Lower leg skin (tissue), 3 donors: ENCODE measurements around the gene NCAPG2.

Source experiments
- POLR2A ChIP-seq, 2 donors: fragments of 450-650 bp; IDR thresholded peaks; one replicate each; pipeline ENCODE4 v1.6.1; 2016 to 2017; ENCODE audit warnings: antibody characterized with exemption in 2 of 2, mild to moderate bottlenecking in 1 of 2, moderate library complexity in 1 of 2
- TF ChIP-seq, protein P1 (sequence below), 3 donors: fragments of 450-650 bp; IDR thresholded peaks; one replicate each; pipeline ENCODE4 v1.5.1; 2016; ENCODE audit warnings: antibody characterized with exemption in 3 of 3, mild to moderate bottlenecking in 3 of 3, moderate library complexity in 2 of 3

DNA sequence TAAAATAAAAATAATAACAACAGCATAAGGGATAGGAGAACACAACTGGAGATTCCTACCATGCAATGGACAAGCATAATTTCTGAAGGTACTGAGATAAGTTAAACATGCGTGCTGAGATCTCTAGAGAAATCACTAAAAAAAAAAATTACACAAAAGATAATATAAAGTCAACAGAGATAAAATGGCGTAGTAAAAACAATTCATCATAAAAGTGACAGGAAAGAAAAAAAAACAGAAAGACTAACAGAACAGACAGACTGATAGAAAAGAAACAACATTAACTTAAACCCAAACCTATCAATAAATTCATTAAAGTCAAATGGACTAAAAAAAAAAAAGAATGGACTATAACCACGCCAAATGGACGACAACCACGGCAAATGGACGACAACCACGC lies 56.4 kb downstream of the NCAPG2 start:
- TF ChIP-seq, protein P1, sequence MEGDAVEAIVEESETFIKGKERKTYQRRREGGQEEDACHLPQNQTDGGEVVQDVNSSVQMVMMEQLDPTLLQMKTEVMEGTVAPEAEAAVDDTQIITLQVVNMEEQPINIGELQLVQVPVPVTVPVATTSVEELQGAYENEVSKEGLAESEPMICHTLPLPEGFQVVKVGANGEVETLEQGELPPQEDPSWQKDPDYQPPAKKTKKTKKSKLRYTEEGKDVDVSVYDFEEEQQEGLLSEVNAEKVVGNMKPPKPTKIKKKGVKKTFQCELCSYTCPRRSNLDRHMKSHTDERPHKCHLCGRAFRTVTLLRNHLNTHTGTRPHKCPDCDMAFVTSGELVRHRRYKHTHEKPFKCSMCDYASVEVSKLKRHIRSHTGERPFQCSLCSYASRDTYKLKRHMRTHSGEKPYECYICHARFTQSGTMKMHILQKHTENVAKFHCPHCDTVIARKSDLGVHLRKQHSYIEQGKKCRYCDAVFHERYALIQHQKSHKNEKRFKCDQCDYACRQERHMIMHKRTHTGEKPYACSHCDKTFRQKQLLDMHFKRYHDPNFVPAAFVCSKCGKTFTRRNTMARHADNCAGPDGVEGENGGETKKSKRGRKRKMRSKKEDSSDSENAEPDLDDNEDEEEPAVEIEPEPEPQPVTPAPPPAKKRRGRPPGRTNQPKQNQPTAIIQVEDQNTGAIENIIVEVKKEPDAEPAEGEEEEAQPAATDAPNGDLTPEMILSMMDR (IDR thresholded peaks at IDR 0.05), result no peak
- TF ChIP-seq POLR2A (IDR thresholded peaks at IDR 0.05), result no peak
